Left ventricle myocardium inferior (tissue), 1 donor: Measurements from ENCODE around the gene FARS2. TPM values are rescaled to one million over a fixed set of nuclear protein-coding genes. Genes with fewer than 3 reads are reported as not detected.

Source experiments
- DNase-seq: peaks from one replicate; pipeline ENCODE4 v3.0.0-alpha.2; 2020
- H3K27ac ChIP-seq: fragments of 200-600 bp; replicated peaks from 2 replicates; pipeline ENCODE4 v1.8.0; 2021
- H3K27me3 ChIP-seq: fragments of 200-600 bp; 2 replicates; pipeline ENCODE4 v1.8.0; 2021; ENCODE audit warnings: low read depth
- H3K36me3 ChIP-seq: fragments of 200-600 bp; 2 replicates; pipeline ENCODE4 v1.8.0; 2021
- H3K4me1 ChIP-seq: fragments of 200-600 bp; 2 replicates; pipeline ENCODE4 v1.8.0; 2021
- H3K4me3 ChIP-seq: fragments of 200-600 bp; 2 replicates; pipeline ENCODE4 v1.8.0; 2021; ENCODE audit warnings: mild to moderate bottlenecking, moderate library complexity
- H3K9me3 ChIP-seq: fragments of 200-600 bp; replicated peaks from 2 replicates; pipeline ENCODE4 v1.8.0; 2021
- CTCF ChIP-seq: fragments of 200-600 bp; IDR thresholded peaks from 2 replicates; pipeline ENCODE4 v1.8.0; 2021; ENCODE audit warnings: antibody characterized with exemption, mild to moderate bottlenecking, borderline replicate concordance
- intact Hi-C: fragments of 100-400 bp; cut with micrococcal nuclease; formaldehyde crosslinking; loops from one replicate; pipeline ENCODE4 v1.11.0; 2022
- total RNA-seq: library from RNA; stranded (reverse); fragmentation: NEBNext Ultra II Directional; extraction: Animal tissue kit (Norgen Biotek cat#: 25700); gene quantifications from one replicate; pipeline ENCODE4 v1.2.1, GENCODE V29; 2021
- donor health status: DM: no; HTN: yes; CAD: no; lungs with severe emphysema.

Gene FARS2
- total RNA-seq, 1 donor from 2014 or later, result 16.7 TPM

GRCh38 chr6:5671601-5672559 lies 410.6 kb downstream of the FARS2 start:
- no peaks in the 10 kb centered on the region for H3K27me3 ChIP-seq
- no peak overlapping the region for H3K4me3 ChIP-seq
- H3K4me1 ChIP-seq, result peaks cover 36% of the 10 kb centered on the region
- H3K9me3 ChIP-seq, result no peaks in the 10 kb centered on the region
- no peak overlapping the region for H3K27ac ChIP-seq
- intact Hi-C loops, result no loop called here
- no peaks in the 10 kb centered on the region for H3K36me3 ChIP-seq
- TF ChIP-seq CTCF, result no peak
- DNase-seq, result no peak

DNA sequence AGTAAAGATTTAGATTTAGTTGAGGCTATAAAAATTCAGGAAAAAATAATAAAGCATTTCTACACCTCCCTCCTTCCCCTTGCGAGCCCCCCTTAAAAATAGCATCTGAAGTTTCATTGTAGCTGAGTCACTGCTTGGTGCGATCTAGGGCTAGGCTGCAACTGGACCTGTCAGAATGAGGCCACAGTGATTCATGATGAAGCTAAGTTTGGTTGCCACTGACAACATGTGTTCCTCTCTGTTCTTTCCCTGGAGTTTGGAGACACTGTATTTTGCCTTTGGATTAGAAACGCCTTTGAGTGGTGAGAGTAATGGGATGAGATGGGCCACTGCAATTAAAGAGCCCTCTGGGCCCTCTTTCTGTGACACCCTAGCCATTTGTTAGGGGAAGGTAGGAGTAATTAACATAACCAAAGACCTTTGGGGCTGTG lies 411.3 kb downstream of the FARS2 start:
- H3K9me3 ChIP-seq, result no peaks in the 10 kb centered on the region
- peaks cover 40% of the 10 kb centered on the region for H3K4me1 ChIP-seq
- no peaks in the 10 kb centered on the region for H3K36me3 ChIP-seq
- H3K27me3 ChIP-seq, result no peaks in the 10 kb centered on the region
- DNase-seq, result no peak
- no peak overlapping the region for H3K4me3 ChIP-seq
- TF ChIP-seq CTCF, result no peak
- intact Hi-C loops, result no loop called here
- no peak overlapping the region for H3K27ac ChIP-seq

GRCh38 chr6:5673019-5673790 lies 411.9 kb downstream of the FARS2 start:
- Histone ChIP-seq H3K4me1 (peaks cover 40% of the 10 kb centered on the region), H3K27ac (no peak overlapping the region), H3K27me3 (no peaks in the 10 kb centered on the region), H3K36me3 (no peaks in the 10 kb centered on the region), H3K4me3 (no peak overlapping the region), H3K9me3 (no peaks in the 10 kb centered on the region)
- no peak for DNase-seq
- no peak for TF ChIP-seq CTCF
- intact Hi-C loops, result no loop called here

- Histone ChIP-seq H3K4me1 (peaks cover 40% of the 10 kb centered on the region), H3K27ac (no peak overlapping the region), H3K4me3 (no peak overlapping the region), H3K36me3 (no peaks in the 10 kb centered on the region), H3K9me3 (no peaks in the 10 kb centered on the region), H3K27me3 (no peaks in the 10 kb centered on the region)
- DNase-seq, result no peak
- intact Hi-C loops, result no loop called here
- no peak for TF ChIP-seq CTCF
These were observed 412.8 kb downstream of the FARS2 start for GRCh38 chr6:5674141-5674540.

- Histone ChIP-seq H3K4me3 (no peak overlapping the region), H3K27me3 (no peaks in the 10 kb centered on the region), H3K27ac (no peak overlapping the region), H3K36me3 (no peaks in the 10 kb centered on the region), H3K9me3 (no peaks in the 10 kb centered on the region), H3K4me1 (peaks cover 44% of the 10 kb centered on the region)
- TF ChIP-seq CTCF, result no peak
- intact Hi-C loops, result no loop called here
- no peak for DNase-seq
These were observed 413.4 kb downstream of the FARS2 start for GRCh38 chr6:5674721-5675120.
